ENCODE results near the gene ADD1.

ADD1 gene, protein sequence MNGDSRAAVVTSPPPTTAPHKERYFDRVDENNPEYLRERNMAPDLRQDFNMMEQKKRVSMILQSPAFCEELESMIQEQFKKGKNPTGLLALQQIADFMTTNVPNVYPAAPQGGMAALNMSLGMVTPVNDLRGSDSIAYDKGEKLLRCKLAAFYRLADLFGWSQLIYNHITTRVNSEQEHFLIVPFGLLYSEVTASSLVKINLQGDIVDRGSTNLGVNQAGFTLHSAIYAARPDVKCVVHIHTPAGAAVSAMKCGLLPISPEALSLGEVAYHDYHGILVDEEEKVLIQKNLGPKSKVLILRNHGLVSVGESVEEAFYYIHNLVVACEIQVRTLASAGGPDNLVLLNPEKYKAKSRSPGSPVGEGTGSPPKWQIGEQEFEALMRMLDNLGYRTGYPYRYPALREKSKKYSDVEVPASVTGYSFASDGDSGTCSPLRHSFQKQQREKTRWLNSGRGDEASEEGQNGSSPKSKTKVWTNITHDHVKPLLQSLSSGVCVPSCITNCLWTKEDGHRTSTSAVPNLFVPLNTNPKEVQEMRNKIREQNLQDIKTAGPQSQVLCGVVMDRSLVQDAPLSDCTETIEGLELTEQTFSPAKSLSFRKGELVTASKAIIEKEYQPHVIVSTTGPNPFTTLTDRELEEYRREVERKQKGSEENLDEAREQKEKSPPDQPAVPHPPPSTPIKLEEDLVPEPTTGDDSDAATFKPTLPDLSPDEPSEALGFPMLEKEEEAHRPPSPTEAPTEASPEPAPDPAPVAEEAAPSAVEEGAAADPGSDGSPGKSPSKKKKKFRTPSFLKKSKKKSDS

DNA sequence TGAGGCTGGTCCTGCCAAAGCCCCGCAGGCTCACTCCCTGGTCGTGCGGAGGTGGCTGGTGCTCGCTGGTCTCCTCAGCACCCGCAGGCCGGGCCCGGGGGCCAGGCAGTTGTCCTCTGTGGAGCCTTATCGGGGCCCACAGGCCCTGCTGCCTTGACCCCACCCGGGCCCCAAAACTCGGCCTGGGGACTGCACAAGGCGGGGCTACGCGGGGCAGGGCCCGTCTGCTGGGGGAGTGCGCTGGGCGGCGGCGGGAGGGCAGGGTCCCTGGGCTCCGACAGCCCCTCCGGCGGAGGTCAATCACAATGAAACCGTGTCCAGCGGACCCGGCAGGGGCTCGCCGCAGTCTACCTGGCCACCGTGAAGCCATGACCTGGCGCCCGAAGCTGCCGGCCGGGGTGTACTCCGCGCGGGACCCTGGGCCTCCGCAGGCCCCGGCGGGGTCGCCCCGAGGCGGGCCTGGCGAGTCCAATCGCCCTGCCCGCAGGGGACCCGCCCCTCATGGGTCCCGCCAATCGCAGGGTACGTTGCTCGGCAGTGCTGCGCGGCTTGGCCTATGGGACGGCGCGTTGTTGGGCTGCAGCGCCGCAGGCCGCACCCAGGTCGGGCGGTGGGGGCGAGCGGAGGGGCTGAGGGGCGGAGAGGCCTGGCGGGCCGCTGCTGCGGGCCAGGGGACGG, at the start of gene ADD1:
ADD1 (plus strand) TSS at position 582 of the 678 bp plus-strand sequence. CDS start 32,072 bp downstream, outside the sequence.
- DNase-seq (ENCODE audit: low read depth, low spot score), result peak; percentile 85

DNA sequence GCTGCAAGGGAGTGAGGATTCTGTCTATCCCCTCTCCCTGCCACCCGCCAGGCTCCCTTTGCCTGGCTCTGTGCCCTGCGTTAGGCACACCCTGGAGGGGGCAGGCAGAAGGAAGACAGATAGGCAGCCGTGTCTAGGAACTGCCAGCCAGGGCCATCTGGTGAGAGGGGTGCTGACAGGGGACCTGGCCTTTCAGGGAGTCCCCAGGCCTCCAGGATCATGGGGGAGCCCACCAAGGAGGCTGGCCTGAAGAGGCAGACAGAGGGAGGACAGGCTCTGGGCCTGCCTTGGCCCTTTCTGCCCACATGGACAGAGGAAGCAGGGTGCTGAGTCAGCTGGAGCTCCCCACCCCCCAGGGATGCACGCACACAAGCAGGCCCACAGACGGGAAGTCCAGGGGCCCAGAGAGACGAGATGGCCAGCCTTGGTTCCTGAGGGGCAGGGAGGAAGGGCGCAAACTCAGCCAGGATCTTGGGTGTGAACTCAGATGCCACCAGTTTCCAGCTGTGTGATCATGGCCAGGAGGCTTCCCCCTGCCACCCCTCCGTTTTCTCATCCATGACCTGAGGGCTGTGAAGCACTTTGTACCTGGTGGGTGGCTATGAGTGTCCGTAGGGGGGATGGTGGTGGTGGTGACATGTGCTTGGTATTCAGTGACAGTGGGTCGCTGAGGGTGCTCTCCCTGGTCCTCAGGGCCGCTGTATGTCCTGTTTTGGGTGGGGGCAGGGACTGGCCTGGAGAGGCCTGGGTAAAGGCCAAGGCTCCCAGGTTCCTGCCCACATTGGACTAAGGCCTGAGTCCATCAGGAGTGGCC, 49.0 kb upstream of the ADD1 start:
- DNase-seq (ENCODE audit: low read depth, low spot score), result no peak

DNA sequence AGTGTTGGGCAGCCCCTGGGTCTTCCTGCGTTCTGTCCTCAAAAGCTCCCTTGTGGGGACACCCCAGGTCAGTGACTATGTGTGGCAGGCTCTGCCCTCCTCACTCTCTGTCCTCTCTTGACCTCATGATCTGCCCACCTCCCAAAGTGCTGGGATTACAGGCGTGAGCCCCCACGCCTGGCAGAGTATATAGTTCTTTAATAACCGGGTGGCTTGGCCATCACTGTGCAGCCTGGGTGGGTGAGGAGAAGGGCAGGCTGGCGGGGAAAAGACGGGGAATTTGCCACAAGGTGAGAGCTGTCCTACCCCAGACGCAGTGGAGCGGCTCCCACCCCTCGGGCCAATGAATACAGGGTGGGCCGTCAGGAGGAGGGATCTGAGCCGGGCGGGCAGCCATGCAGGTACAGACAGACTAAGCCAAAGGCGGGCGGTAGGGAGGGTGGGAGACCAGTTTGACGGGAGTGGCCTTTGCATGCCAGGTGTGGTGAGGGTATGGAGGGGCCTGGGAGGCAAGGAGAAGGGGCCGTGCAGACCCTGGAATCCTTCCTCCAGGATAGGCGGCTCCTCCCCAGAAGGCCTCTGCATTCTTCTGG, 48.2 kb upstream of the ADD1 start:
- DNase-seq (ENCODE audit: low read depth, low spot score), result no peak

DNA sequence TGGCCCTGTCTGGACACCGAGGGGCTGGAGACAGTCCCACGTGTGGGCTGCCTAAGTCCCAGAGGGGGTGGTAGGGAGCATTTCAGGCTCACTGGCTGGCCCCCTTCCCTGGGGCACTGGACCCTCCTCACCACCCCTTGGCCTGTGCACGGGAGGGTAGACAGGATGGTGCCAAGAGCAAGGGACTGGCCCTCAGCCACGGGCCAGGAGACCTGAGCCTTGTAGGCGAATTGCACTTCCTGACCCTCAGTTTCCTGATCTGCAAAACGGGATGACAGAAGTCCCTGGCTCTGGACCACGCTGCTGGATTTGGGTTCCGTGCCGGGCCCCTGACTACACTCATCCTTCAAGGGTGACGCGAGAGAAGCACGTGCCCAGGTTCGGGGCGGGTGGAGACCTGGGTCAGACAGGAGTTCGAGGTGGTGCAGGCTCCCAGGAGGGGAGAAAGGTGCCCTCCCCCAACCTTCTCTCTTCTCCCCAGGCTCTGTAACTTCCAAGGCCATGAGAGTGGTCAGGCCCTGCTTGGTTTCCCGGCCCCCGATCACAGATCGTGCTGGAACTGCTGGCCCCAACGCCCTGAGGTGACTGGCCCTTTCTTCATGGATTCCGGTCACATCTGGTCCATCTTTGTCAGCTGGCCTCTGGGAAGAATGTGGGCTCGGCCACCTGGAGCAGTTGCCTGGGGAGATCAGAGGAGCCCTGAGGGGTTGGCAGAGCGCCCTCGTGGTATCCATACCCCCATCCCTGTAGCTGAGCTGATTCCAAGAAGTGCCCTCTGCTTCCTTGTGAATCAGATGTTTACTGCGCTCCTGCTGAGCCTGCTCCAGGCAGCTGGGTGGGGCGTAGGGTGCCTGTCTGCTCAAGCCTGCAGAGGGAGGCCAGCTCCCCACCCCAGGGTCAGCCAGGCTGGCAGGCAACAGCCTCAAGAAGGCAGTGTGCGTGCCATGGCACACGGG, 47.5 kb upstream of the ADD1 start:
- peak; percentile 56 for DNase-seq (ENCODE audit: low read depth, low spot score)

DNA sequence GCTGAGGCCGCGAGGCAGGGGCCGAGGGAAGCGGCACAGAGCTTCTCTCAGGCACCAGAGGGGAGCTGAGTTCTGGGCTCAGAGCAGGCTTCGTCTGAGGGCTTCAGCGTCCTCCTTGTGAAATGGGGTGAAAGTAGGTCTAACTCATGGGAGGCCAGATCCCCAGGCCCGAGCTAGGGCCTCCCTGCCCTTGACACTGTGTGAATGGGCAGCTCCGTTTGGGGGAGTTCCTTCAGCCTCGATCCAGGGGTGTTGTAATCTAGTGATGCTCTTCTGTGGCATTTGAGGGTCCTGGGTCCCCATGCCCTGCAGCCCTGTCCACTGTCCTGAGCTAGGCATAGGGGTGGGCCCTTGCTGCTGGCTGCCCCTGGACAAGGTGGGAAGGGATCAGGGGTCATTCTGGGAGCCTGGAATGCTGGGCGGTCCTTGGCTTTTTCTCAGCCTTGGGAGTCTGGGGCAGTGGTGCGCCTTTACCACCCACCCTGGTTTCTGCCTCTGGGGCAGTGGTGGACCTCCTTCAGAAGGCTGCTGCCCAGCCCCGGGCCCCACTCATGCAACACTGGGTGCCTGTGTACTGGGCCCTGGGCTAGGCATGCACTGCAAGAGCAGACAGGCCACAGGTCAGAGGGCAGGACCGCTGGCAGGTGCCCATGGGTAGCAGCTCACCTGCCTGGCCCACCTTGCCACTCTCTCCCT, 46.6 kb upstream of the ADD1 start:
- no peak for DNase-seq (ENCODE audit: low read depth, low spot score)

DNA sequence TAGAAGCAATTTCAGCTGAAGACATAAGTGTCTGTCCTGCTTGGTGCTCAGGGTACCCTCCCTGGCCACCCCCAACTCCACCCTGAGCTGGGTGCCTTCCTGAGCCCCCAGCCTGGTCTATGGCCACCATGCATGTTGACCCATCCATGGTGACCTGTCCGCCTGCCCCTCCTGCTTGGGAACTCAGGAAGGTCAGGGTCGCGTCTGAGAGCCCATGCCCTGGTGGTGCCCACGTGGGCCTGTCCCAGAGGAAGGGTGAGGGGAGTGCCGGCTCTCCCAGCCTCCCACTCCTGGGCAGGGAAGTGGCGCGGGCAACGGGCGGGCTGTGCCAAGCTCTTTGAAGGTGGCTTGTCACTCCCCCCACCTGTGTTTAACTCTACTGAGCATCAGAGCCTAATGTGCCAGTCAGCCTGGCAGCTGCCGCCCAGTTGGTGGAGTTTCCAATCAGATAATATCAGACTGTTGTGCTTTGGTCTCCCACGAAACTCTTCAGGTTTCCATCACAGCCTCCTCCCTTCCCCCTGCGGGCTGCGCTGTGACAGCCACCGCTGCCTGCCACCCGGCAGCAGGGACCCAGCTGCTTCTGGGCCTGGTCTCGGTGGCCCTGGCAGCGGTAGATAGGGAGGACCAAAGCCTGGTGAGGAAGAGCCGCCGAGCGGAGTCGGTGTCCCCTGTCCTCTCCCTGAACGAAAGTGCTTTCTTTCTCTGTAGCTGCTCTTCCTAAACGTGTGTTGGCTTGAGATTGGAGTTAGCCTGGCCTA, 45.9 kb upstream of the ADD1 start:
- DNase-seq (ENCODE audit: low read depth, low spot score), result no peak

DNA sequence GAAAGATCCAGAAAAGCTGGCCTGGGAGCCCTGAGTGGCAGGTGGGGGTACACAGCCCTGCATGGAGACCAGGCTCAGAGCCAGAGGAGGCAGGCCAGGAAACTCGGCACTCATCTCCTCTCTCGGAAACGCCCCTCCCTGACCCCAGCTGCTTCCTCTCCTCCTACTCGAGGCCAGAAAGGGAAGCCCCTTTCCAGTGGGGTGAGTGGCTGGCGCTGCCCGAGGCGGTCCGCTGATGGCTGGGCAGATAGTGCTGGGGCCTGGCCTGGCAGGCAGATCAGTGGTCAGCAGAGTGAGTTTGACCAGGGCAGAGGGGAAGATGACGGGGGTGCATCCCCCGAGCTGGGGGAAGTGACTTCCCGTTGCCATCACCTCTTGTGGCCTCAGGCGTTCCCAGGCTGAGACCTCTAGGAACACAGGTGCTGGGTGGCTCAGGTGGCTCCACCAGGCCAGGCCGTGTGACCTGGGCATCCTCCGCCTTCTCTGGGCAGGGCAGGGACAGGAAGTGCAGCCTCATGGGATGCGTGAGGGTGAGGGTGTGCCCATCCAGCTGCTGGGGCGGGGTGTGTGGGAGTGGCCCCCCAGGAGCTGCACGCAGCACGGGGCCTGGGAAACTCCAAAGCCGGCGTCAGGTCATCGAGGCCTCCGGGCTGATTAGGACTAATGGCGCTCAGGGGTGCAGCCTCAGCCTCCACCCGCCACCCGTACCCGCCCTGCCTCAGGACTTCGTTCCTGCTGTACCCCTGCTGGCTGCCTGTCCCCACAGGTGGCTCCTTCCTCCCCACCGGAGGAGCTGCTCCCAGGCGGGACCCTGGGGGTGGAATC, 45.0 kb upstream of the ADD1 start:
- no peak for DNase-seq (ENCODE audit: low read depth, low spot score)

DNA sequence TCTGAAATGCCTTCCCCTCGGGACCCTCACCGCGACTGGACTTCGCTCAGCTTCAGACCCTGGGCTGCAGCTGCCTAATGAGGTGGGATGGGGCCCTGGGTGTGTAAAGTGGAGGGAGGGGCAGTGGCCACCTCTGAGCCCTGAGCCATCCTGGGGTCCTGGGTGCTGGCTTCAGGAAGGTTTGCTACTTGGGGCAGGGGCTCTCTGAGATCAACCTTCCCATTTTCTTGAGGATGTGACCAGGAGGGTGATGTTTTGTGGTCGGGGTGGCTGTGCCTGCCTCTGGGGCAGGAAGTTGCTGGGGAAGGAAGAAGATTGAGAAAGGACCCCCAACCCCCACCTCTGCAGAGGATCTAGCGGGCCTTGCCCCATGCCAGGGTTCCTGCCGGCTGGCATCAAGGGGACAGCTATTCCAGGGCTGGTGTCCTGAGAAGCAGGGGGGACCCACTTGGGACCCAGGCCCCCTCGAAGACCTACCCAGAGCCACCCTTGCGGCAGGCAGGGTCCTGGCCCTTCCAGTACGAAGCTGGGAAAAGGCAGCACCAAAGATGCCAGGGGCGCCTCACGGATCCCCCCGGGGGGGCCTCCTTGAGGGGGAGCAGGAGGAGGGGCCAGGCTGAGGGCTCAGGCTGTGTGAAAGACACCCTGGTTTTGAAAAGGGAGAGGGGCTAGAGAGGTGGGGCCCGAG, 44.3 kb upstream of the ADD1 start:
- DNase-seq (ENCODE audit: low read depth, low spot score), result no peak

DNA sequence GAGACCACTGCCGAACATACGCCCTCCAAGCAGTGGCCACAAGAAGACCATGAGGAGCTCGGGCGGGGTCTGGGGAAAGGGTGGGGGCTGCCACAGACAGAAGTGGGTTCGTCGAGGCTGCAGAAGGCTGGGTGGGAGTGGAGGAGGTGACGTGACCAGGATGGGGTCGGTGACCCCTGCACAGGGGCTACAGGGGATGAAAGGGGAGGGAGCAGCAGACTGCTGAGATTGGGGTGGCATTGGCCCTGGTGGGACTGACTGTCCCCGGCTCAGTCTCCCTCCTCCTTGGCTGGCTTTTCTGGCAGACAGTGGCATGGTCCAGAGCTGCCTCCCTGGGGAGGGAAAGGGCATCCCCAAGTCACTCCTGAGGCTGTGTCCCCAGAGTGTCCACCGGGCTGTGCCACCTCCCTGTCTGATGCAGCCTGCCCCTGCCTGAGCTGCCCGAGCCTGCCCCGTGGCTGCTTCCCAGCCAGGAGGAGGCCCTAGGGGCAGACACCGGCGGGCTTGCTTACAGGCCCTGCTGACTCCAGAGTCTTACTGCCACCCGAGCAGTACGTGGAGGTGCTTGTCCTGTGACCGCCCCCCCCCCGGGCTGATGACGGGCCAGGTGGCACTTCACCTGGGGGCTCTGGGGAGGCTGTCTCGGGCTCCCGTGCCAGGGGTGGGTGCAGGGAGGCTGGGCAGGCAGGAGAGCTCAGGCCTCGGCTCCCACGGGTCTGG, 43.5 kb upstream of the ADD1 start:
- DNase-seq (ENCODE audit: low read depth, low spot score), result no peak

DNA sequence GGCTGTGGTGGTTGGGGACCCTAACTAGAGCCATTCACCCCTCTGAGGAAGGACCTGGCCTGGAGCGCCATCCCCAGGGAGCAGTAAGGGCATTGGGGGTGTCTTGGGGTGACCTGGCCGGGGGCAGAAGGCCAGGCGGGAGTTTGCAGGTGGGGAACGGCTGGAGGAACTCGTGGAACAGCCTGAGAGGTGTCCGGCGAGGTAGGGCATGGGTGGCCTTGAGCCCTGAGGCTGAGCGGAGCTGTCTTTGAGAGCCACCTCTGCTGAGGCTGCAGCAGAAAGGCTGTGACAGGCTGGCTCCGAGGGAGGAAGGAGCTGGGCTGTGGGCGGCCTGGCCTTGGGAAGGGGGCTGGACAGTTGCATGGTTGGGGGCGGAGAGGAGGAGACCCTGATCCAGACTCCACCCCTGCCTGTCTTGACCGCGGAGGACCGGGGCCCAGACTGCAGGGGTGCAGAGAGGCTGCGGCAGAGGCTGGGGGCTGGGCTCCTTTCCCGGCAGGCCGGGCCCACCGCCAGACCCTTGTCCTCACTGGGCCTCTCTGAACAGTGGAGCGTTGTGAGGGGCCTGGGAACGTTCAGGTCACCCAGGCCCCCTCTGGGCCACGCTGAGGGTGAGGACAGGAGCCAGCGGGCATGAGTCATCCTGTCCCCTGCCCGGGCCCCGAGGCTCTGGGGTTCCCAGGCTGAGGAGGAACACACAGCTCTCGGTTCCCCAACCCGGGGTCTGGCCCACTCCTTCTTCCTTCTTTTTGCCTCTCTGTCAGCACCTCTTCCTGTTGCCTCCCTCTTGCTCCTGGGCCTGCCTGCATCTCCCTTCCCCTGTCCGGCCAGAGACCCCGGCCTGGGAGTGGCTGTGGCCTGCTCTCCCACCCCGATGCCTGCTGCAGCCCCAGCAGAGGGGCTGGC, 42.7 kb upstream of the ADD1 start:
- DNase-seq (ENCODE audit: low read depth, low spot score), result peak; percentile 87

DNA sequence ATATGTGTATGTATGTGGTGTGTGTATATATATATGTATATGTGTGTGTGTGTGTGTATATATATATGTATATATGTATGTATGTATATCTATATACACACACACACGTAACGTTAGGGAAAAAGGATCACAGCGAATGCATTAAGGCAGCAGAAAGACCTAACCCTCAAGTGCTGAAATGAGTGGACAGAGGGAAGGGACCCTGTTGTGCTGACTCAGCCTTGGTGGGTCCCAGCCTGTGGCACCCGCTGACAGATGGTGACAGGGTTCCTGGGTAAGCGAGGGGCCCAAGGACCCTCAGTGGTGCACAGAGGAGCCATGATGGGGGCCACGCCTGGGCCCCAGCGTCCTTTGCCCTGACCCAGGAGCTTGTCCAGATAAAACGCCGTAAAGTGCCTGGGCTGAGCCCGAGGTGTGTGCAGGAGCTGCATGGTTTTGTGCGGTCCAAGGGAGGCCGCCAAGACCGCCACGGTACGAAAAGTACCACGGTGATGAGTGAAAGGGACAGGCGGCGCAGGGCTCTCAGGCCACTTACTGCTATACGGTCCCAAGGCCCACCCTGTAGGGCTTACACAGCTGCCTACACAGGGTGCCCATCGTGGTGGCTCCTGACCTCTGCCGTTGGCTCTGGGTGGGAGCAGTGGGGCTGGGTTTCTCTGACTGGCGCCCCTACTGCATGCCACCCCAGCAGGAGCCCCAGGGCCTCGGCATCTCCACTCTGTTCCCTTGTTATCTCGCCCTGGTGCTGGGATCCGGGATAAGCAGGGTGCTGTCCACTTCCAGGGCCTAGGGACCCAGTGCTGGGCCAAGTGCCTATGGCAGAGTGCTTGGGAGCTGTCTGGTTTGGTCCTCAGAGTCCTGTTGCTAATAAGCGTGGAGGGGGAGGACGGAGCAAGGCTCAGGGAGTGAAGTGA, 40.8 kb upstream of the ADD1 start:
- no peak for DNase-seq (ENCODE audit: low read depth, low spot score)

DNA sequence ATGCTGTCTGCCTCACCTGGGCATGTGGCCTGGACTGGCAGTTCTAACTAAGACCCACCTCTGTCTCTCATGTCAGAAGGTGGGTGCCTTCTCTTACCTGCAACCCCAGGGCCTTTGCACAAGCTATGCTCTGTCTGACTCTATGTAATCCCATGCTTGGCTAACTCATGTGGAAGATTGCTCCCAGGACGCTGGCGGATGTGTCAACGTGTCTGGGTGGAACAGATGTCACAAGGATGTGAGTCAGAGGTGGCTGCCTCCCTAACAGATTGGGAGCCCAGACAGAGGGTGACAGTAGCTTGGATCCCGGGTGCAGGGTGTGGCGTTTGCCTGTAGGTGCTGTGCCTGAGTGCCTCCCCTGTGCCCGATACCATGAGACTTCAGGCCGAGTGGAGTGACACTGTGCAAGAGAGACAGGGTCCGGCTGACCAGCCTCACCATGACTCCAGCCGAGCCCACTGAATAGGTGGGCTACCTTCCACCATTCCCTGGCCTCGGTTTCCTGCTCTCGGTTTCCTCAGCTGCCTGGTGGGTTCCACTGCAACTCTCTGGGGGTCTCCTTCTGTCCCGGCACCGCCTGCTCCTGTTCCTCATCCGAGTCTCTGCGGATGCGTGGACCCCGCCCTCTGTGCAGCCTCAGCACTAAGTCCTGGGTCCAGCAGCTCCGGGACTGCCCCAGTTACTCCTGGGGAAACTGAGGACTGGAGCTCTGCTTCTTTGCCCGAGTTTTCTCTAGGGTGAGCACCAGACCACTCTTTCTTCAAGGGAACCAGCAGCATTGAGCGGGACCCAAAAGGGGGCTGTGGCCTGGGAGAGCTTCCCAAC, 39.8 kb upstream of the ADD1 start:
- DNase-seq (ENCODE audit: low read depth, low spot score), result no peak

DNA sequence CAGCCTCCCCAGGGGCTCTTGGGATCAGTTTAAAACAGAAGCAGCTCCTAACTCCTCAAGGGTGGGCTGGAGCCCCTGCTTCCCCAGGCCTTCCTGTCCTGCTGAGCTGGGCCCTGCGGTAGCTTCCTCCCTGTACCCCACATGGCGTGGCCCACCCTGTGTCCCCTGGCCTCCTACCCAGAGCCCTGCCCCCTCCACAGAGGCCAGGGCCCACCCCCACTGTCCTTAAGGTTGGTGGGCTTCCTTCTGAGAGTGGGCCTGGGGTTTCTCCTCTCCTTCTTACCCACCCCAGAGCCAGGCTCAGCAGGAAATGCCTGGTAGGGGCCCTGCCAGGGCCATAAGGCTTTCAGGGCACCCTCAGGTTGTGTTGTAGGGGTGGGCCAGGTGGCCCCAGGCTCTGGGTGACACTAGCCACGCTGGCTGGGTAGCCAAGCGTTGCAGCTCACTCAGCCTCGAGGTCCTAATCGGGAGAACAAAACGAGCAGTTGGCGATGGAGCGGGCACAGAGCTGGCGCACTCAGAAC, 39.1 kb upstream of the ADD1 start:
- no peak for DNase-seq (ENCODE audit: low read depth, low spot score)
